Heart left ventricle (tissue), 16 donors: ENCODE measurements around the gene DNMT1. TPM values are rescaled to one million over a fixed set of nuclear protein-coding genes. Genes with fewer than 3 reads are reported as not detected.

Experiments
- ATAC-seq, 4 donors: fragments of 200-7000 bp; cut with Tn5 transposase; one replicate each; pipeline ENCODE4 v1.9.1; 2020 to 2022; ENCODE audit warnings: moderate library complexity in 4 of 4, mild to moderate bottlenecking in 3 of 4, moderate number of reproducible peaks in 1 of 4
- DNase-seq, 5 donors: peaks; one replicate each; pipeline ENCODE4 v3.0.0-alpha.2; 2020
- H3K27ac ChIP-seq, 12 donors: fragments of 200-600 bp; sonication (generic) in 4 of 12; one replicate each; pipeline versions ENCODE4 v1.5.0 to v1.8.0; 2016 to 2022; ENCODE audit warnings: mild to moderate bottlenecking in 2 of 12
- H3K27me3 ChIP-seq, 9 donors: fragments of 200-600 bp; sonication (generic) in 2 of 9; one replicate each; pipeline versions ENCODE4 v1.5.1 to v1.8.0; 2016 to 2022; ENCODE audit warnings: mild to moderate bottlenecking in 3 of 9
- H3K36me3 ChIP-seq, 9 donors: fragments of 200-600 bp; sonication (generic) in 2 of 9; one replicate each; pipeline versions ENCODE4 v1.5.0 to v1.8.0; 2018 to 2022; ENCODE audit warnings: mild to moderate bottlenecking in 2 of 9
- H3K4me1 ChIP-seq, 12 donors: fragments of 200-600 bp; sonication (generic) in 4 of 12; one replicate each; pipeline versions ENCODE4 v1.5.0 to v1.8.0; 2016 to 2022; ENCODE audit warnings: mild to moderate bottlenecking in 3 of 12
- H3K4me3 ChIP-seq, 12 donors: fragments of 200-600 bp; sonication (generic) in 4 of 12; one replicate each; pipeline versions ENCODE4 v1.5.0 to v1.8.0; 2017 to 2022; ENCODE audit warnings: mild to moderate bottlenecking in 9 of 12, moderate library complexity in 4 of 12
- H3K9me3 ChIP-seq, 12 donors: fragments of 200-600 bp; sonication (generic) in 4 of 12; one replicate each; pipeline versions ENCODE4 v1.5.0 to v1.8.0; 2016 to 2022; ENCODE audit warnings: mild to moderate bottlenecking in 1 of 12
- CTCF ChIP-seq, 12 donors: fragments of 200-600 bp; sonication (generic) in 4 of 12; IDR thresholded peaks; one replicate each; pipeline versions ENCODE4 v1.5.0 to v1.8.0; 2018 to 2022; ENCODE audit warnings: antibody characterized with exemption in 12 of 12, mild to moderate bottlenecking in 5 of 12
- POLR2A ChIP-seq, 2 donors: fragments of 450-650 bp; IDR thresholded peaks; one replicate each; pipeline ENCODE4 v1.6.1; 2017; ENCODE audit warnings: antibody characterized with exemption in 2 of 2, mild to moderate bottlenecking in 2 of 2, moderate library complexity in 2 of 2
- WGBS, 4 donors: extraction: QIAGEN DNeasy Blood & Tissue Kit in 2 of 4; methylation state at CpG; one replicate each; pipeline versions ENCODE4 v1.1.5 to v1.1.7; 2013 to 2018; 5-methylcytosine and 5-hydroxymethylcytosine counted together
- intact Hi-C, 10 donors: fragments of 100-400 bp; cut with DNase I; formaldehyde crosslinking; loops; one replicate each; pipeline versions ENCODE4 v1.11.1 to v1.14.2; 2022
- polyA plus RNA-seq, 2 donors: library from polyadenylated mRNA; stranded (reverse); fragments of 200-250 nt; gene quantifications; one replicate each; pipeline ENCODE4 v1.2.3, GENCODE V29; 2013
- total RNA-seq, 9 donors: library from RNA; depleted of rRNA in 2 of 9; stranded (reverse); fragments of >200 nt in 2 of 9; fragmentation: NEBNext Ultra II Directional in 3 of 9; extraction: Animal tissue kit (Norgen Biotek cat#: 25700) in 3 of 9; gene quantifications; one replicate each; pipeline versions ENCODE4 v1.1.0 to v1.2.4, GENCODE V29; 2016 to 2023
- donor health status: ischemic (EF 13 %, LVEDD 7.1; RV severe dilation, severe dysfunction).
- donor health status: healthy with polysubstance abuse.
- donor health status: DM: no; HTN: yes; CAD: no.
- donor health status: DM: no; HTN: no; CAD: no.
- donor health status: ischemic (EF 25% LVEDD 6.9; RV normal size, moderate dysfunction).
- donor health status: ischemic (EF 25% LVEDD 5.7; RV mildly dilated, moderate dysfunction).
- donor health status: healthy.
- donor health status: DM: yes; HTN: yes; CAD: no.
- donor health status: ischemic (EF 35%, LVEDD 5.7; RV mildly dilated, moderate dysfunction).
- donor health status: nonischemic (EF 11% LVEDD 7.7; RV severe dilation, severe dysfunction).
- donor health status: DM: yes; HTN: yes; CAD: no.
- donor health status: PGD.
- donor health status: ischemic (EF 29% LVEDD 5.4; RV normal size, mild dysfunction).
- donor health status: nonischemic (EF 23%, LVEDD 6.1; RV moderate dilation, normal function).

Gene DNMT1
- total and polyA plus RNA-seq, 11 donors, result 16.1 to 61.6 (median 25.0) TPM

- Histone ChIP-seq H3K27me3 (peaks cover 0 to 11% (median 0%) of the 10 kb centered on the region in 9 donors), H3K27ac (peak overlapping the region; percentile 57 to 88 (median 77)), H3K4me1 (peaks cover 0 to 50% (median 33%) of the 10 kb centered on the region in 12 donors), H3K9me3 (no peaks in the 10 kb centered on the region), H3K4me3 (peak overlapping the region in 3 of 12 donors; percentile 19 to 25 (median 24)), H3K36me3 (peaks cover 0 to 25% (median 11%) of the 10 kb centered on the region in 9 donors)
- TF ChIP-seq POLR2A (IDR thresholded peaks at IDR 0.05) (no peak), CTCF (IDR thresholded peaks at IDR 0.05) (no peak)
- WGBS, 4 donors, result 27 to 40% (median 38%) methylated on average over 11 to 13 of the region's 13 CpGs
- ATAC-seq (peak; percentile 72 to 80 (median 76)), DNase-seq (peak; percentile 65 to 89 (median 80))
- intact Hi-C loops, result loop anchor here in 1 of 10 donors (5.0 kb wide), 1 partner anchor 34 kb away; the partner anchor contains the start of gene DNMT1
Measured at GRCh38 chr19:10226376-10227025, 31.7 kb upstream of the DNMT1 start.

- ATAC-seq (peak in 1 of 4 donors; percentile 3), DNase-seq (peak in 1 of 5 donors; percentile 46)
- Histone ChIP-seq H3K4me3 (no peak overlapping the region), H3K36me3 (peaks cover 0 to 25% (median 11%) of the 10 kb centered on the region in 9 donors), H3K9me3 (no peaks in the 10 kb centered on the region), H3K27ac (peak overlapping the region; percentile 24 to 88 (median 77)), H3K27me3 (peaks cover 0 to 9% (median 0%) of the 10 kb centered on the region in 9 donors), H3K4me1 (peaks cover 0 to 48% (median 34%) of the 10 kb centered on the region in 12 donors)
- intact Hi-C loops, result loop anchor here in 1 of 10 donors (5.0 kb wide), 1 partner anchor 34 kb away; the partner anchor contains the start of gene DNMT1
- TF ChIP-seq POLR2A (IDR thresholded peaks at IDR 0.05) (no peak), CTCF (IDR thresholded peaks at IDR 0.05) (no peak)
- 67 to 74% (median 71%) methylated on average over 6 of the region's 6 CpGs for WGBS, 4 donors
Measured at GRCh38 chr19:10226021-10226375, 31.2 kb upstream of the DNMT1 start.

GRCh38 chr19:10224337-10224736 lies 29.6 kb upstream of the DNMT1 start:
- Histone ChIP-seq H3K9me3 (no peaks in the 10 kb centered on the region), H3K4me3 (no peak overlapping the region), H3K4me1 (peaks cover 0 to 41% (median 21%) of the 10 kb centered on the region in 12 donors), H3K27ac (no peak overlapping the region), H3K36me3 (peaks cover 0 to 25% (median 11%) of the 10 kb centered on the region in 9 donors), H3K27me3 (no peaks in the 10 kb centered on the region)
- ATAC-seq (no peak), DNase-seq (no peak)
- intact Hi-C loops, result no loop called here
- WGBS, 4 donors, result 95 to 99% (median 96%) methylated on average over 13 to 23 of the region's 23 CpGs
- TF ChIP-seq CTCF (IDR thresholded peaks at IDR 0.05) (no peak), POLR2A (IDR thresholded peaks at IDR 0.05) (no peak)

GRCh38 chr19:10223488-10224213 lies 28.9 kb upstream of the DNMT1 start:
- WGBS, 4 donors, result 93 to 96% (median 94%) methylated on average over 21 to 28 of the region's 28 CpGs
- TF ChIP-seq POLR2A (IDR thresholded peaks at IDR 0.05), result no peak
- TF ChIP-seq CTCF (IDR thresholded peaks at IDR 0.05), result no peak
- no peak overlapping the region for H3K4me3 ChIP-seq
- H3K36me3 ChIP-seq, result peaks cover 0 to 25% (median 11%) of the 10 kb centered on the region in 9 donors
- ATAC-seq (no peak), DNase-seq (no peak)
- H3K27ac ChIP-seq, result no peak overlapping the region
- intact Hi-C loops, result no loop called here
- peaks cover 0 to 34% (median 20%) of the 10 kb centered on the region in 12 donors for H3K4me1 ChIP-seq
- H3K27me3 ChIP-seq, result no peaks in the 10 kb centered on the region
- no peaks in the 10 kb centered on the region for H3K9me3 ChIP-seq
